Endothelial cell (in vitro differentiated cells): Measurements from ENCODE around the gene PPP2R2B. TPM values are rescaled to one million over a fixed set of nuclear protein-coding genes. Genes with fewer than 3 reads are reported as not detected.

Source experiments
- DNase-seq: peaks from one replicate; pipeline ENCODE4 v3.0.0; 2021; ENCODE audit warnings: low spot score
- H3K27ac Mint-ChIP-seq: one replicate; pipeline ENCODE4 v1.8.0; 2021; ENCODE audit warnings: mixed read lengths, inconsistent platforms; ENCODE audit not compliant: unreplicated experiment
- H3K27me3 Mint-ChIP-seq: one replicate; pipeline ENCODE4 v1.8.0; 2021; ENCODE audit warnings: mild to moderate bottlenecking, moderate library complexity, mixed read lengths, inconsistent platforms; ENCODE audit not compliant: unreplicated experiment
- H3K36me3 Mint-ChIP-seq: one replicate; pipeline ENCODE4 v1.8.0; 2021; ENCODE audit warnings: mild to moderate bottlenecking, low read depth, mixed read lengths, inconsistent platforms; ENCODE audit not compliant: unreplicated experiment
- H3K4me1 Mint-ChIP-seq: one replicate; pipeline ENCODE4 v1.8.0; 2021; ENCODE audit warnings: mild to moderate bottlenecking, mixed read lengths, inconsistent platforms; ENCODE audit not compliant: unreplicated experiment
- H3K4me3 Mint-ChIP-seq: one replicate; pipeline ENCODE4 v1.8.0; 2021; ENCODE audit warnings: mild to moderate bottlenecking, mixed read lengths, inconsistent platforms; ENCODE audit not compliant: unreplicated experiment
- H3K9me3 Mint-ChIP-seq: one replicate; pipeline ENCODE4 v1.8.0; 2021; ENCODE audit warnings: mixed read lengths, inconsistent platforms; ENCODE audit not compliant: unreplicated experiment
- CTCF ChIP-seq: fragments of 200-600 bp; sonication (generic); IDR thresholded peaks from one replicate; pipeline ENCODE4 v1.5.0; 2021; ENCODE audit warnings: antibody characterized with exemption; ENCODE audit not compliant: unreplicated experiment
- total RNA-seq: library from RNA; stranded (reverse); fragmentation: NEBNext Ultra II Directional; extraction: Animal tissue kit (Norgen Biotek cat#: 25700); gene quantifications from one replicate; pipeline ENCODE4 v1.2.1, GENCODE V29; 2021; ENCODE audit not compliant: unreplicated experiment

PPP2R2B gene
- total RNA-seq, 1 donor from 2014 or later, result 0.59 TPM

- no peak for DNase-seq
- Mint-ChIP-seq H3K4me3 (no peak overlapping the region), H3K4me1 (no peaks in the 10 kb centered on the region), H3K27me3 (no peaks in the 10 kb centered on the region), H3K36me3 (no peaks in the 10 kb centered on the region), H3K9me3 (no peaks in the 10 kb centered on the region), H3K27ac (no peak overlapping the region)
- TF ChIP-seq CTCF, result no peak
These were observed 27.4 kb downstream of the PPP2R2B start for GRCh38 chr5:146851133-146851532.

- Mint-ChIP-seq H3K27ac (no peak overlapping the region), H3K36me3 (no peaks in the 10 kb centered on the region), H3K4me1 (no peaks in the 10 kb centered on the region), H3K9me3 (no peaks in the 10 kb centered on the region), H3K4me3 (no peak overlapping the region), H3K27me3 (no peaks in the 10 kb centered on the region)
- no peak for TF ChIP-seq CTCF
- DNase-seq, result no peak
These were observed 28.8 kb downstream of the PPP2R2B start for GRCh38 chr5:146849694-146850303.

GRCh38 chr5:146848133-146848532 is 30.4 kb downstream of the PPP2R2B start:
- no peak for TF ChIP-seq CTCF
- Mint-ChIP-seq H3K27ac (no peak overlapping the region), H3K36me3 (no peaks in the 10 kb centered on the region), H3K4me3 (no peak overlapping the region), H3K27me3 (no peaks in the 10 kb centered on the region), H3K4me1 (no peaks in the 10 kb centered on the region), H3K9me3 (no peaks in the 10 kb centered on the region)
- DNase-seq, result no peak

- no peaks in the 10 kb centered on the region for H3K27me3 Mint-ChIP-seq
- no peak for DNase-seq
- no peaks in the 10 kb centered on the region for H3K36me3 Mint-ChIP-seq
- TF ChIP-seq CTCF, result no peak
- H3K4me1 Mint-ChIP-seq, result peaks cover 4% of the 10 kb centered on the region
- no peak overlapping the region for H3K27ac Mint-ChIP-seq
- no peak overlapping the region for H3K4me3 Mint-ChIP-seq
- H3K9me3 Mint-ChIP-seq, result no peaks in the 10 kb centered on the region
These were observed 38.5 kb downstream of the PPP2R2B start for GRCh38 chr5:146840016-146840415.

GRCh38 chr5:146836226-146836842 is 42.2 kb downstream of the PPP2R2B start:
- H3K4me3 Mint-ChIP-seq, result no peak overlapping the region
- H3K27me3 Mint-ChIP-seq, result no peaks in the 10 kb centered on the region
- H3K36me3 Mint-ChIP-seq, result no peaks in the 10 kb centered on the region
- DNase-seq, result no peak
- no peak for TF ChIP-seq CTCF
- H3K9me3 Mint-ChIP-seq, result no peaks in the 10 kb centered on the region
- no peak overlapping the region for H3K27ac Mint-ChIP-seq
- peaks cover 4% of the 10 kb centered on the region for H3K4me1 Mint-ChIP-seq
